NB4 (cell line): ENCODE measurements around the gene MCM3AP.

Experiments
- POLR2A ChIP-seq: IDR thresholded peaks from 2 replicates; pipeline ENCODE4 v1.6.1; 2011; ENCODE audit warnings: mild to moderate bottlenecking; ENCODE audit not compliant: insufficient read length; ENCODE audit errors: extremely low read depth
- TF ChIP-seq, protein P1 (sequence below): IDR thresholded peaks from one replicate; pipeline ENCODE4 v1.5.1; 2012; ENCODE audit warnings: low read depth, low read length

DNA sequence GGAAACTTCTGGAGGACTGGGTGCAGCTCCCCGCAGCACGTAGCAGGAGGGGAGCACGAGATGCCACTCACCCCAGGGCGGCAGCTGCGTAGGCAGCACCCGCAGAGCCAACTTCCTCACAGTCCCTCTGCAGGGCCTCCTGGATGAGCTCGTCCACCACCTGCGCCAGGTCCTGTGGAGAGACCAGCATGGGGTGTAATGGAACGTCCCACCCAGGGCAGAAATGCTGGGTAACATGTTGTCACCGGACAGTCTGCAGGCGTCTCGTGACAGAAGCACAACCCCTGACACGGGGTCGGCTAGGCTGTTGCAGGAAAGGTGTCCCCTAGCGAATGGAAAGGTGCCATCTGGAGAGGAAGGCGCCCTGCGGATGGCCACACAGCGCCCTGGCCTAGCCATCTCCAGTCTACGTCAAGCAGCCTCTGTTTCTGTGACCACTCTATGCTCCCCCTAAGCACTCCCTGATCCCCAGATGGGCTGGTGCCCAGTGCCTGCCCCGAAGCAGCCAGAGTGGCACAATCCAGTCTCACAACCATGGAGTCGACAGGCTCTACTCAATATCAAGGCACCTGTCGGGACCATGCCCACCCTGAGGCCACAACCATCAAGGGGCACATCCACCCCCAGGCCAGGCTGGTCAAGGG is 21.2 kb downstream of the MCM3AP start:
- TF ChIP-seq, protein P1, sequence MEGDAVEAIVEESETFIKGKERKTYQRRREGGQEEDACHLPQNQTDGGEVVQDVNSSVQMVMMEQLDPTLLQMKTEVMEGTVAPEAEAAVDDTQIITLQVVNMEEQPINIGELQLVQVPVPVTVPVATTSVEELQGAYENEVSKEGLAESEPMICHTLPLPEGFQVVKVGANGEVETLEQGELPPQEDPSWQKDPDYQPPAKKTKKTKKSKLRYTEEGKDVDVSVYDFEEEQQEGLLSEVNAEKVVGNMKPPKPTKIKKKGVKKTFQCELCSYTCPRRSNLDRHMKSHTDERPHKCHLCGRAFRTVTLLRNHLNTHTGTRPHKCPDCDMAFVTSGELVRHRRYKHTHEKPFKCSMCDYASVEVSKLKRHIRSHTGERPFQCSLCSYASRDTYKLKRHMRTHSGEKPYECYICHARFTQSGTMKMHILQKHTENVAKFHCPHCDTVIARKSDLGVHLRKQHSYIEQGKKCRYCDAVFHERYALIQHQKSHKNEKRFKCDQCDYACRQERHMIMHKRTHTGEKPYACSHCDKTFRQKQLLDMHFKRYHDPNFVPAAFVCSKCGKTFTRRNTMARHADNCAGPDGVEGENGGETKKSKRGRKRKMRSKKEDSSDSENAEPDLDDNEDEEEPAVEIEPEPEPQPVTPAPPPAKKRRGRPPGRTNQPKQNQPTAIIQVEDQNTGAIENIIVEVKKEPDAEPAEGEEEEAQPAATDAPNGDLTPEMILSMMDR = no peak
- TF ChIP-seq POLR2A = no peak
